ENCODE data around the gene ADO.
"Not testable (repeated sequence)": the region's sequence is repeated elsewhere in the genome, so short reads cannot be mapped to it uniquely, and the experiment has no call there.

ADO gene

DNA sequence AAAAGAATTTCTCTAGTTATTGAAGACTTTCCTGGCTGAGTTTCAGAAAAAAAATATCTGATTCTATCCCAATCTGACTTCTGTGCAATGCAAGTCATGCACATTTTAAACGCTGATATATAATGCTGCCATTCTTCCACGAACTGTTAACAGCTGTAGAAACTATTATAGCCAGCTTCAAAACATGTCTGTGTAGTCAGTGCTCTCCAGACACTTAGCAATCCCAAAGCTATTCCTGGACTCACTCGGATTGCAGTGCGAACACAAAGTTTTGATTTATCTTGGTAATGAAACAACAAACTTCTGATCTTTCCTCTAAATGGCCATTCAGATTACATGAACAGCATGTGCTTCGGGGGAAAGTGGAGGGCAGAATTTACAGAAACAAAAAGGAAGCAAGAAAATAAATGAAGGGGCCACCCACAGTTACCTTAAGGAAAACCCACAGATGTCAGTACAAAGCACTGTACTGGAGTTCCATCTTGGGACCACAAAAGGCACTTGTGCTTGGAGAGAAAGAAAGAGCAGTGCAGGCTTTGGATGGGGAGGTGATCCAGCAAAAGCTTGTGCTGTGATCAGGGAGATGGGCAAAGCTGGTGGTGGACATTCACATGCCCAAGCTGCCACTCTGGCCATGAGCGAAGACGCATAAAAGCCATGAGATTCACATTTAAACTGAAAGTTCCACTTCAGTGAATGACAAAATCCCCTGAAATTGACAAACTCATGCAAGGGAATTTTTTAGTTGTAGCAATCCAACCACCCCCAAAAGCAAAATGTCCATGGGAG is 32.1 kb upstream of the ADO start:
- no peak for TF ChIP-seq JUND (IDR thresholded peaks at IDR 0.05; ENCODE audit: low read depth)
- no peak for DNase-seq (ENCODE audit: low read depth in 1 of 2, low spot score in 1 of 2)
- in situ Hi-C loops (cut with HindIII; ENCODE audit: low pct_unique_long_range_greater_than_20kb, low sequenced_read_pairs), result no loop called here

DNA sequence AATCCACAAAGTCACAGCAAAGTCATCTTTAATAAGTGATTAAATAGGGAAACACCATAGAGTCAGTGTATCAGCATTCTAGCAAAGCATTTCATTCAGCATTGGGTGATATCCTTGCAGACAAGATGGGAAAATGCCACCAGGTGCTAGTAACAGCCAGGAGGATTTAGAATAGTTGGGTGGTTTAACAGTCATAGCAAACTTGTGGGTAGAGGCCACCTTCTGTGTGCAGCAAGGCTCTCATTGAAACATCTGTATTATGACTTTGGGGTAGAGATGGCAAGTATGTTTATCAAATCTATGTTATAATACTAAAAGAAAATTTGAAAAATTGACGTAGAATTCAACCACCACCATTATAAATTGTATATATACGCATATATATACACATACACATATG is 26.4 kb upstream of the ADO start:
- no peak for DNase-seq (ENCODE audit: low read depth in 1 of 2, low spot score in 1 of 2)
- TF ChIP-seq JUND (IDR thresholded peaks at IDR 0.05; ENCODE audit: low read depth), result no peak
- in situ Hi-C loops (cut with HindIII; ENCODE audit: low pct_unique_long_range_greater_than_20kb, low sequenced_read_pairs), result no loop called here

GRCh38 chr10:62779487-62780248 is 24.9 kb upstream of the ADO start:
- TF ChIP-seq JUND (IDR thresholded peaks at IDR 0.05; ENCODE audit: low read depth), result no peak
- in situ Hi-C loops (cut with HindIII; ENCODE audit: low pct_unique_long_range_greater_than_20kb, low sequenced_read_pairs), result no loop called here
- no peak for DNase-seq (ENCODE audit: low read depth in 1 of 2, low spot score in 1 of 2)

GRCh38 chr10:62784537-62784936 is 20.0 kb upstream of the ADO start:
- in situ Hi-C loops (cut with HindIII; ENCODE audit: low pct_unique_long_range_greater_than_20kb, low sequenced_read_pairs), result not testable (repeated sequence)

DNA sequence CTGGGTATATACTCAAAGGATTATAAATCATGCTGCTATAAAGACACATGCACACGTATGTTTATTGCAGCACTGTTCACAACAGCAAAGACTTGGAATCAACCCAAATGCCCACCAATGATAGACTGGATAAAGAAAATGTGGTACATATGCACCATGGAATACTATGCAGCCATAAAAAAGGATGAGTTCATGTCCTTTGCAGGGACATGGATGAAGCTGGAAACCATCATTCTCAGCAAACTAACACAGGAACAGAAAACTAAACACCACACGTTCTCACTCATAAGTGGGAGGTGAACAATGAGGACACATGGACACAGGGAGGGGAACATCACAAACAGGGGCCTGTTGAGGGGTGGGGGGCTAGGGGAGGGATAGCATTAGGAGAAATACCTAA is 16.2 kb upstream of the ADO start:
- DNase-seq (ENCODE audit: low read depth in 1 of 2, low spot score in 1 of 2); in situ Hi-C loops (cut with HindIII; ENCODE audit: low pct_unique_long_range_greater_than_20kb, low sequenced_read_pairs): not testable (repeated sequence)

More at GRCh38 chr10:62784537-62784936, 20.0 kb upstream of the ADO start:
- DNase-seq (ENCODE audit: low read depth in 1 of 2, low spot score in 1 of 2), result not testable (repeated sequence)

- TF ChIP-seq JUND (IDR thresholded peaks at IDR 0.05; ENCODE audit: low read depth), result no peak
- in situ Hi-C loops (cut with HindIII; ENCODE audit: low pct_unique_long_range_greater_than_20kb, low sequenced_read_pairs), result no loop called here
- DNase-seq (ENCODE audit: low read depth in 1 of 2, low spot score in 1 of 2), result no peak
Measured at GRCh38 chr10:62788861-62789467, 15.6 kb upstream of the ADO start.

DNA sequence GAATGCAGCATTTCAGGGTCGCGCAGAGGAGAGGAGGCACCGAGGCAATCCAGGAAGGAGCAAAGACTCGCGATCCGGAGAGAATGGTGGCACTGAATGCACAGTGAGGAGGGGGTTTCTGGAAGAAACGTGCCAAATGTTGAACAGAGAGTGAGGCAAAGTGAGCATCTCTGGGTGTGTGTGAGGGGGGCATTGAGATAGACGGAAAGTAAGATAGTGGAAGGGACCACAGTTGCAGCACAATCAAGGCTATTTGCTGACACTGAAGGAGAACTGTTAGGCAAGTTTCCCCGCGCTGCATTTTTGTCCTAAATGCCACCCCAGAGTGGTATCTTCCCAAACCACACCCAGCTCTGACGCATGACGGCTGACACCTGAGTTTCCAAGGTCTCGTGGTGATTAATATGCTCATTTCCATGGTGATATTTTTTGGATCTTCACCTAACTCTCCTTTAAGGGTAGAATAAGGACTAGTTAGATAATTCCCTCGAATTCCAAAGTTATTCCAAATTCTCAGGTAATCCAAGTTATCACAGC is 14.4 kb upstream of the ADO start:
- in situ Hi-C loops (cut with HindIII; ENCODE audit: low pct_unique_long_range_greater_than_20kb, low sequenced_read_pairs), result no loop called here
- DNase-seq (ENCODE audit: low read depth in 1 of 2, low spot score in 1 of 2), result no peak
- TF ChIP-seq JUND (IDR thresholded peaks at IDR 0.05; ENCODE audit: low read depth), result no peak

- no peak for DNase-seq (ENCODE audit: low read depth in 1 of 2, low spot score in 1 of 2)
- in situ Hi-C loops (cut with HindIII; ENCODE audit: low pct_unique_long_range_greater_than_20kb, low sequenced_read_pairs), result no loop called here
- no peak for TF ChIP-seq JUND (IDR thresholded peaks at IDR 0.05; ENCODE audit: low read depth)
Measured at GRCh38 chr10:62790571-62790970, 13.9 kb upstream of the ADO start.

GRCh38 chr10:62792261-62792660 is 12.3 kb upstream of the ADO start:
- no peak for DNase-seq (ENCODE audit: low read depth in 1 of 2, low spot score in 1 of 2)
- in situ Hi-C loops (cut with HindIII; ENCODE audit: low pct_unique_long_range_greater_than_20kb, low sequenced_read_pairs), result no loop called here
- no peak for TF ChIP-seq JUND (IDR thresholded peaks at IDR 0.05; ENCODE audit: low read depth)

- in situ Hi-C loops (cut with HindIII; ENCODE audit: low pct_unique_long_range_greater_than_20kb, low sequenced_read_pairs), result no loop called here
- DNase-seq (ENCODE audit: low read depth in 1 of 2, low spot score in 1 of 2), result no peak
- TF ChIP-seq JUND (IDR thresholded peaks at IDR 0.05; ENCODE audit: low read depth), result no peak
Measured at GRCh38 chr10:62794306-62794705, 10.2 kb upstream of the ADO start.

DNA sequence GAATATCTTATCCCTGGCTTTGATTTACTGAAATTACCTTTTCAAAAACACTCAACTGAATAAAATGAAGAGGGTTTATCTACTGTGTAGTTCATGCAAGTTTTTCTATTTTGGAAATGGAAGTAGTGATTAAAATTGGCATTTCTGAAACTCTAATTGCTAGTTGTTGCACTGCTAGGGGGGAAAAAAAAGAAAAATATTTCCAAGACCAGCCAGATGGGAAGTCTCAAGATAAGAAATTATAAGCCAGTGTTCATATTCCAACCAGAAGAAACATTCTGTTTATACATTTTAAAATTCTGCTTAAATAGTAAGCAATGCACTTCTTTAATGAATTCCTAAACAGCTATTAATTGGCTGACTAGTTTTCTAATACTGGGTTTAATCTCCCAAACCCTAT is 9.4 kb upstream of the ADO start:
- in situ Hi-C loops (cut with HindIII; ENCODE audit: low pct_unique_long_range_greater_than_20kb, low sequenced_read_pairs), result no loop called here
- no peak for DNase-seq (ENCODE audit: low read depth in 1 of 2, low spot score in 1 of 2)
- TF ChIP-seq JUND (IDR thresholded peaks at IDR 0.05; ENCODE audit: low read depth), result no peak

DNA sequence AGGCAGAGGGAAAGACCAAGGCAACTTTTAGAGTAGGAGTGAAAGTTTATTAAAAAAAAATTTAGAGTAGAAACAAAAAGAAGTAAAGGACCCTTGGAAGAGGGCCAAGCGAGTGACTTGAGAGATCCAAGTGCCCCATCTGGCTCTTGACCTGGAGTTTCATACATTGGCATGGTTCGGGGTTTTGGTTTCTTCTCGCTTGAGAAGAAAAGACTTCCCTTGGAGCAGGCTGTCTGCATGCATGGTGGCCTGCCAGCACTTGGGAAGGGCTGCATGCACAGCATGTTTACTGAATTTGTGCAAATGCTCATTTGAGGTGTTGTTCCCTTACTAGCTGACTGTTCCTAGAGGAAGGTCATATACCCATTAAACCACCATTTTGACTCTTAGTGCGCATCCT is 8.8 kb upstream of the ADO start:
- in situ Hi-C loops (cut with HindIII; ENCODE audit: low pct_unique_long_range_greater_than_20kb, low sequenced_read_pairs), result no loop called here
- TF ChIP-seq JUND (IDR thresholded peaks at IDR 0.05; ENCODE audit: low read depth), result no peak
- no peak for DNase-seq (ENCODE audit: low read depth in 1 of 2, low spot score in 1 of 2)

DNA sequence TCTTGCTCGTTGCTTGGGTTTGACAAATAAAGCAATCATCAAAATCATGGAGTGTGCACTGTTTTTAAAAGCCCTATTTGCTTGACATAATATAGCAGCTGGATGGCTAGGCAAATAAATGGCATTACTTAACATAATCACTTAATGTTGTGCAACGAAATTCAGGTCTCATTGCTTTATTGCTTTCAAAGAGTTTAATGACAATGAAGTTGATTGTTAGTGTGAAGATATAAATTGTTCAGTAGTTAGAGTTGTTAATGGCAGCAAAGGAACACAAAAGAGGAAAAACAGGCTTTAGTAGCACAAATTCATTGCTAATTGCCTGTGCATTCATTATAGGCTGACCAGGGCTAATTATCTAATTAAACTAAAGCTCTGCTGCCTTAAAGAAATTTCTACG is 7.6 kb upstream of the ADO start:
- no peak for DNase-seq (ENCODE audit: low read depth in 1 of 2, low spot score in 1 of 2)
- in situ Hi-C loops (cut with HindIII; ENCODE audit: low pct_unique_long_range_greater_than_20kb, low sequenced_read_pairs), result no loop called here
- no peak for TF ChIP-seq JUND (IDR thresholded peaks at IDR 0.05; ENCODE audit: low read depth)

All from T47D (cell line).